HG02870 (cell line): Measurements from ENCODE around the gene DNASE2B.
A peak's percentile ranks its signal among the peaks of the same experiment; 100 is the strongest.

ENCODE experiments used
- ATAC-seq: cut with Tn5 transposase; IDR thresholded peaks from one replicate; pipeline ENCODE4 v1.9.1; 2021; ENCODE audit warnings: mild to moderate bottlenecking, moderate library complexity; ENCODE audit not compliant: unreplicated experiment

The DNASE2B gene

DNA sequence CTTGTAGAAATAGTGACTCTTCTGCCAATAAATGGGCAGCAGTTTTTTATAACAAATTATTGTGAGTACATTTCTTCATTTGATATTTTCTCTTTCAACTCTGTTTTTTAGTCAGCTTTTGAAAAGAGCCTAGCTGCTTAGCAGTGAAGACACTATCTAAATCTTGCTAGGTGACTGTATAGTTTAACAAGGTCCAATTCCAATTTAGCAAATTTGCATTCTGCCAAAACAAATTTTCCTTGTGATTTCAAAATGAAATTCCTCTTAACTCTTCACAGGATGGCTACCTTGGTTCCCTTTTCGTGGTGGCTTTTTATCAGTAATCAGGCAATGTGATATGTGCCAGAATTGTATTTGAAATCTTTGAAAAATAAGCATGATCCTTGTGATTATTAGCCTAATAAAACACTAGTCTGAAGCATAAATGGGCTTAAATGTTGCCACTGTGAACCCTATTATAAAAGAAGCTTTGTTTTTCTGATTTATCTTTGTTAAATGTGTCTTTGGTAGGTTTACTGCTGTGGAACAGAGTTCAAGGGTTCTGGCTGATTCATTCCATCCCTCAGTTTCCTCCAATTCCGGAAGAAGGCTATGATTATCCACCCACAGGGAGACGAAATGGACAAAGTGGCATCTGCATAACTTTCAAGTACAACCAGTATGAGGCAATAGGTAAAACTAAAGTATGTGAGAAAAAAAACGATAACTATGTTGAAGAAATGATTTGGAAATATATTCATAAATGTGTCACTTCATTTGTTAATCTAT lies 12.2 kb downstream of the DNASE2B start:
- ATAC-seq = no peak

- ATAC-seq = no peak
These were observed 14.1 kb downstream of the DNASE2B start for GRCh38 chr1:84412316-84412942.

DNA sequence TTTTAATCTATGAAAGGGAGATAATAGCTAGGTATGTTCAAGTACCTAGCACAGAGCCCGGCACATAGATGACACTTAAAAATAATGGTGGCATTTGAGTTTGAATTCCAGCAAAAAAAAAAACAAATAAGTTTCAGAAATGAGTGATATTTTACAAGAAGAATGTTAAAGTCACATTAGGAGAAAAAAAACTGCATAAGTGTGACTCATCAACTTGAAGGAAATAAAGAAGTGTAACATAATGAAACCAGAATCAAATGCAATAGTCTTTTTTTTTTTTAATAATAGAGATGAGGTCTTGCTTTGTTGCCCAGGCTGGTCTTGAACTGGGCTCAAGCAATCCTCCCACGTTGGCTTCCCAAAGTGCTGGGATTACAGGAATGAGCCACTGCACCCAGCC lies 17.1 kb downstream of the DNASE2B start:
- no peak for ATAC-seq

- no peak for ATAC-seq
These were observed 24.6 kb downstream of the DNASE2B start for GRCh38 chr1:84422909-84423308.

GRCh38 chr1:84424513-84425149 lies 26.3 kb downstream of the DNASE2B start:
- no peak for ATAC-seq

DNA sequence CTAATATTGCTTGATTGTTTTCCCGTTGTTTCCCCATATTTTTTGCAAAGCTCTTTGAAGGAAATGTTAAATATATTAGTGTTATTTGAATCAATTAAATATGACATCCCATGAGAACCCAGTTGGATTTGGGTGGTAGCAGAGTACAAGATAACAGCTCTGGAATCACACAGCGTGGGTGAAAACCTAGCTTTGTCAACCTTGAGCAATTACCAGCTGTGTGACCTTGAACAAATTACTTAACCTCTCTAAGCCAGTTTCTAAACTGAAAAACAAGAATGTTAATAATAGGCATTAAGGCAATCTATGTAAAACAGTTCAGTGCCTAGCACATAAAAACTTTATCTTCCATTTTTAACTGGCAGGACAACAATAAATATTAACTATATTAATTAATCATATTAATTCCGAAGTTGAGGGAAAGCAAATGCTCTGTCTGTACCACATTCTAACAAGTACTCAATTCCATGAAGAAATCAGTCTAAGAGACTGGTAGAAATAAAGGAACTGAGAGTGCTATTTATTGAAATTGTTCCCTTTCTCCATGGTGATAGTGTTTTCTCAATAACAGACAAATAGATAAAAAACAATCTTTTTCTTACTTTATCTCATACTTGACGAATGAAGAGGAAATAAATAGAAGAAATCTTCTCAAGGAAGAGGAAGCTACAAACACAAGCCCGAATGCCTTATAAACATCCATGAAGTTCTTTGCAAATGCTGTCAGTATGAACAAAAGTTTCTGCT lies 27.0 kb downstream of the DNASE2B start:
- ATAC-seq = no peak

GRCh38 chr1:84426376-84426775 lies 28.1 kb downstream of the DNASE2B start:
- no peak for ATAC-seq

DNA sequence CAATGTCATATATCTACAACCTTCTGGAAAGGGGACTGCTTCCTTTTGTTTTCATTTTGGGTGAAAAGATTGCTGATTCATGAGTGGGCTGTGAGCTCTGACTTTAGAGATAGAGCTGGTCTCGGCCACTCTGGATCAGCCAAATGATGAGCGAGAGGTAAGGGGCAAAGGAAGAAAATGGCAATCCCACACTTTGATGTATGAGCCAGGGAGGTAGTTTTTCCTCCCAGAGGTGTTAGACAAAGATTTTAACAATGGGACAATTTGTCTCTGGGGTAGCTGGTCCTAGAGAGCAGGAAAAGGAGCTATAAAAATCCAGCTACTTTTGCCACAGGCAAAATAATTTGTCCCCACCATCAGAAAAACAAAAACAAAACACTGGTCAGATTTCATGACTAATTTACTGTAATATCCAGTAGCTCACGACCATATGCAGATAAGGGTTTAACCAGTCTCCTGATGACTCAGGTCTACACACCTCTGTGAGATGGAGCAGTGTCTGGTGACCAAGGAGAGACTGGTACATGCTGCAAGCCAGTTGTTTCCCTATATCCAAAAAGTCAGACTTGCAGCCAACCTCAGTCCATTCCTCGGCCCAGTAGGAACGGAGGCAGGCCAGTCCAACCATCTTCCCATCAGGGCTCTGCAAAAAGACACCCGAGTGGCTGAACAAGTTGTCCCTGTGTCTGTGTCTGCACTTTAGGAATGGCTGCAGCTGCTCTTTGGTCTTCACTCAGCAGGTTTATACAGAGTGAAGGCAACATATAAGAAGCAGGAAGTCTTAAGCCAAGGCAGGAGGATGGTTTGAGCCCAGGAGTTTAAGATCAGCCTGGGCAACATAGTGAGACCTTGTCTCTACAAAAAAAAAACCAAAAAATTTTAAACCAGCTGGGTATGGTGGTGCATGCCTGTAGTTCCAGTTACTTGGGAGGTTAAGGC lies 29.2 kb downstream of the DNASE2B start:
- no peak for ATAC-seq

DNA sequence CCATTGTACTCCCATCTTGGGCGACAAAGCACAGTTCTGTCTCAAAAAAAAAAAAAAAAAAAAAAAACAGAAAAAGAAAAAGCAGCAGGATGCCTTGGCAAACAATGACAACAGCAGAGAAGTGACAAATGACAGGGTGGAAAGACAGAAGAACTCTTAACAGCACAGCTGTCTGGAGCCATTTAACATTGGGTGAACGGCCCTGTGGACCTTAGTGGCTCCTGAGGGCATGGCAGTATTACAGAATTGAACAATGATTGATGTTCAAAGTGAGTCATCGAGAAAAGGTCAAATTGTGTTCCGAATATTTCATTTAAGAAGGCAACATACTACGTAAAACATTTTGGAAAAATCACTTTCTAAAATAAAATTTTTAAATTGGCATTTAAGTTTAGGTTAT lies 30.0 kb downstream of the DNASE2B start:
- no peak for ATAC-seq

DNA sequence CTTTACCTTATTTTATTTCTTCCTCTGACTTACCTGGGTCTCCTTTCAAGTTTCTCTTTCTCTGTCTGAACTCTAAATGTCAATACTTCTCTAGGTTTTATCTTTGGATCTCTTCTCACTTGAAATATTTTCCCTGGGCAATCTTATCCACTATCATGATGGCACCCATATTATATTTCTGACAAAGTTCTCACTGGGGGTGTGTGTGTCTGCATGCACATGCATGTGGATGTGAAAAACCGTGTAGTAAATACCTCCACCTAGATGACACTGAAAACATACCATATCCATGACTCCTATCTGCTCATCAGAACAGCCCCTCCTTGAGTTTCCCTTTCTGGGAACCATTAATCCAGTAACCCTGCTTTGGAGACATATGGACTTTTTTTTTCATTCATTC lies 30.9 kb downstream of the DNASE2B start:
- no peak for ATAC-seq

DNA sequence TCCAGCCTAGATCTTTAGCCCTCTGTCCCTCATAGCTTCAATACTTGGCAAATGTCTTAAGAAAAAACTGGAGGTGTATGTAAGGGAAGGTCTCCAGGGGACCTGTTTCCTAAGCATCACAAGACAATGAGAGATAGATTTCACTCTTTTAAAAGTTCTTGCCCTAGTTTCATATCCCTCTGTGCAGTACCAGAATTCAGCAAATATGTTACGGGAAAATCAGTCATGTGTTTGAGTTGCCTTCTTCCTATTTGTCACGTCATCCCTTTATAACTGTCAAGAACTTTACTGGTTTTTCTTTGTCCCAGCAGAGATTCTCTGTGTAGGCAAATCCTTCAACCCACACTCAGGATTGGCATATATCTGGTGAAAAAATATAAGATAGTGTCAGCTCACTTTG lies 32.3 kb downstream of the DNASE2B start:
- ATAC-seq = no peak

DNA sequence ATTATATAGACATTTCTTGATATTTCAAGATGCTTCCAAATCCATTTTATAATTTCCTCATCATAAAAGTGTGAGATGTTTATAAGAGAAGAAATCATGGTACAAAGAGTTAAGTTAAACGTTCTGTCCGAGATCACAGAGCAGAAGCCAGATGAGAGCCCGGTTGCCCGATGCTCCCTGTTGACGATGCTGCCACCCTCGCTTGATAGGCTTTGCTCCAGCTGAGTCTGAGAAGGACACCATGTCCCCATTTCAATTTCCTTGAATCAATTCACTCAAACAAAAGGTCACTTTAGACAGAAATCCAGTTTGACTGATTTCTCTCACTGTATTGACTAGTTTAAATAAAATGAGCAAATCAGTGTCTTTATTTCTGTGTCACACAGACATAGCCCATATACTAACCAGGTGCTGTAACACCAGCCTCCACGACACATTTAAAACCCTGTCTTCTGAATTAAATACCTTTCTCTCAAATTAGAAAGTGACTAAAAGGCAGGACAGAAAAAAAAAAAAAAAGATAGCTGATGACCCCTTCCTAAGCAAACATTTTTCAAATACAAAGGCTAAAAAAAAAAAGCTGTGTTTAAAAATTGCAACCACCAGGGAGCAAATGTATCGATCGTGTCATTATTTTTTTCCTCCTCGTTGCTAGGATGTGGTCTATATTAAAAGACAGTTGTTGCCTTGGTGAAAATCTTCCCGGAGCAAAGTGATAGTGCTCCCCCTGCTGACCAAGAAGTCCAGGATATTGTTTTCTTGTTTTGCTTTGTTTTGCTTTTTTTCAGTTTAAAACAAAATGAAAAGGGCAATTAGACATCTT lies 35.2 kb downstream of the DNASE2B start:
- ATAC-seq = peak; percentile 56

DNA sequence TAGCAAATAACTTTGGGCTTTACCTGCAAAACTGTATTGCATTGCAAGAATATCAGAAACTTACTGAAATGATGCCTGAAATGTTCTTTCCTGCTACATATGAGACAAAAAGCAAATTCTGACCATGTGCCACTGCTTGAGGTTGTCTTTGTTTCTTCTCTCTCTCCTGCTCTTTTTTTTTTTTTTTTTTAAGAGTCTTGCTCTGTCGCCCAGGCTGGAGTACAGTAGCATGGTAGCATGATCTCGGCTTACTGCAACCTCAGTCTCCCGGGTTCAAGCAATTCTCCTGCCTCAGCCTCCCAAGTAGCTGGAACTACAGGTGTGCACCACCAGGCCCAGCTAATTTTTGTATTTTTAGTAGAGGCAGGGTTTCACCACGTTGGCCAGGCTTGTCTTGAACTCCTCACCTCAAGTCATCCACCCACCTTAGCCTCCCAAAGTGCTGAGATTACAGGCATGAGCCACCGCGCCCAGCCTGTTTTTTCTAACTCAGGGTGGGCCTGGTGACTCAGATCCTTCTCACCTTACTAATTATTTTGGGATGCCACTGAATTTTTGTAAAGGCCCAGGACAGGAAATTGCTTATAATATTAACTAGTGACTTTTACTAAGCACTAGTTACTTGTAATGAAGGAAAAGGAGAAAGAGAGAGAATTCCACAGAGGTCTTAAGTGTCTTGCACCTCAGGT lies 35.9 kb downstream of the DNASE2B start:
- ATAC-seq = no peak

GRCh38 chr1:84434801-84435549 lies 36.7 kb downstream of the DNASE2B start:
- no peak for ATAC-seq

GRCh38 chr1:84436876-84437655 lies 38.8 kb downstream of the DNASE2B start:
- no peak for ATAC-seq

DNA sequence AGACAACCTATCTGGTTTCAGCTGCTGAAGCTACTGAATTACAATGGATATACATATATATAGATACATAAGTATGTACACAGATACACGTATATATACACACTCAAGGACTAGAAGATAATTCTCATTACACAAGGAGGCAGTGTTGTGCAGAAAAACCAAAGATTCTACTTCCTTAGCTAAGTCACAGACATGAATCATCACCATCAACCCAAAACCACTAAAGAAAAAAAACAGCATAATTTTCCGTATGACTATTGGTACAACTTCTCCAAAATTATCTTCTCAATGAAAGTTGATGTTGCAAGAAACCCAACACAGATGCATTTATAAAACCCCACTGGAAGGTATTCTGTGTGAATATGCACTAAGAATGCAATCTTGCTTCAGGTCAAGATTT lies 44.0 kb downstream of the DNASE2B start:
- peak; percentile 99 for ATAC-seq
